Measurements from ENCODE around the gene ITGAD. TPM values are rescaled to one million over a fixed set of nuclear protein-coding genes. Genes with fewer than 3 reads are reported as not detected.

Gene ITGAD
- total RNA-seq, 1 donor from 2014 or later: not detected

DNA sequence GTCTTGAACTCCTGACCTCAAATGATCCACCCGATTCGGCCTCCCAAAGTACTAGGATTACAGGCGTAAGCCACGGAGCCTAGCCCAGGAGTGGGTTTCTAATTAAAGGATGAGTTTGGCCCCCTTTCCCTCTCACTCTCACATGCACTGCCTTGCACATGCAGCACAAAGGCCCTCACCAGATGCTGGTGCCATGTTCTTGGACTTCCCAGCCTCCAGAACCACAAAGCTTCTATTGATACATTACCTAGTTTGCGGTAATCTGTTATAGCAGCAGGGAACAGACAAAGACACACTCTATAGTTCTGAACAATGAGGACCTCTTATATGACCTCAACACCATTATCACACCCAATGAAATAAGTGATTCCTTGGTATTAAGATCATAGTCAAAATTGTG is 17.9 kb upstream of the ITGAD start:
- Histone ChIP-seq H3K4me1 (no peaks in the 10 kb centered on the region), H3K9me3 (no peaks in the 10 kb centered on the region), H3K27ac (no peak overlapping the region), H3K27me3 (no peaks in the 10 kb centered on the region), H3K36me3 (no peaks in the 10 kb centered on the region), H3K4me3 (no peak overlapping the region)
- intact Hi-C loops (cut with DNase I): no loop called here
- TF ChIP-seq POLR2AphosphoS5 (IDR thresholded peaks at IDR 0.05; ENCODE audit: insufficient read depth in 1 of 2, low read depth in 1 of 2) (no peak), POLR2A (IDR thresholded peaks at IDR 0.05) (no peak), CTCF (IDR thresholded peaks at IDR 0.05) (no peak)
- DNase-seq (ENCODE audit: extremely low spot score in 2 of 2): no peak

DNA sequence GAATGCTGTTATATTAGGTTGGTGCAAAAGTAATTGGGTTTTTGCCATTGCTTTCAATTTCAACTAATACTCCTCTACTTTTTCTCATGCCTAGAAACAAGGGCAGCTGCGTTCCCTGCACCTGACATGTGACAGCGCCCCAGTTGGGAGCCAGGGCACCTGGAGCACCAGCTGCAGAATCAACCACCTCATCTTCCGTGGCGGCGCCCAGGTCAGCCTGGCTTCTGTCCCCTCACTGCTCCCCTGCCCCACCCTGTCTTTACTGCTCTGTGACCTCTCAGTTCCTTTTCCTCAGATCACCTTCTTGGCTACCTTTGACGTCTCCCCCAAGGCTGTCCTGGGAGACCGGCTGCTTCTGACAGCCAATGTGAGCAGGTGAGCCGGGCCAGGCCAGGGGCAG is 16.4 kb upstream of the ITGAD start:
- no peak overlapping the region for H3K27ac ChIP-seq
- TF ChIP-seq CTCF (IDR thresholded peaks at IDR 0.05) (no peak), POLR2A (IDR thresholded peaks at IDR 0.05) (no peak), POLR2AphosphoS5 (IDR thresholded peaks at IDR 0.05; ENCODE audit: insufficient read depth in 1 of 2, low read depth in 1 of 2) (no peak)
- DNase-seq (ENCODE audit: extremely low spot score in 2 of 2): no peak
- no peaks in the 10 kb centered on the region for H3K27me3 ChIP-seq
- no peaks in the 10 kb centered on the region for H3K9me3 ChIP-seq
- H3K36me3 ChIP-seq: no peaks in the 10 kb centered on the region
- H3K4me1 ChIP-seq: no peaks in the 10 kb centered on the region
- H3K4me3 ChIP-seq: no peak overlapping the region
- intact Hi-C loops (cut with DNase I): no loop called here

DNA sequence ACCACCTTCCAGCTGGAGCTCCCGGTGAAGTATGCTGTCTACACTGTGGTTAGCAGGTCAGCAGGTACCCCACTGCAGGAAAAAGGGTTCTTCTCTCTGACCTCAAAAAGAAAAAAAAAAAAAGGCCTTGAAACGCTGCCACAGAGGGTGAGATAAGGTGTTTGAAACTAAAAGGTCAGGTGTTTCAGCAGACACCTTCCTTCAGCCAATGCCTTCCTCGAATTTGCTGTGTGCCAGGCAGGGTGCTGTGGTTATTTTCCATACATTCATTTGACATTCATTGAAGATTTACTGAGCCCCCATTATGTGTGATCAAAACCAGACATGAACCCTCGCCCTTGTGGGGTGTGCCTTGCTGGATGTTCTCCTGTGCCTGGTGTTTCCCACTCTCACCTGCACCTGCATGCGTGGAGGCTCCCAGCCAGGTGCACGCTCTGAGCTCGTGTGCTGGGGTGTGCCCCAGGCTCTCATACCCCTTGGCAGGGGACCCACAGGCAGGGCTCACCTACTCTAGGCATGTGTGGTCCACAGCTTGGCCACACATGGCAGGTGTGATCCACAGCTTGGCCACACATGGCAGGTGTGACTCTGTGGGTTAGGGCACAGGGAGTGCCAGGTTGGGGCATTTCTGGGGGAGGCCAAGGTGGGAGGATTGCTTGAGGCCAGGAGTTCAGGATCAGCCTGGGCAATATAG is 15.8 kb upstream of the ITGAD start:
- intact Hi-C loops (cut with DNase I): no loop called here
- Histone ChIP-seq H3K4me1 (no peaks in the 10 kb centered on the region), H3K27ac (no peak overlapping the region), H3K9me3 (no peaks in the 10 kb centered on the region), H3K36me3 (no peaks in the 10 kb centered on the region), H3K4me3 (no peak overlapping the region), H3K27me3 (no peaks in the 10 kb centered on the region)
- TF ChIP-seq POLR2AphosphoS5 (IDR thresholded peaks at IDR 0.05; ENCODE audit: insufficient read depth in 1 of 2, low read depth in 1 of 2) (no peak), CTCF (IDR thresholded peaks at IDR 0.05) (no peak), POLR2A (IDR thresholded peaks at IDR 0.05) (no peak)
- no peak for DNase-seq (ENCODE audit: extremely low spot score in 2 of 2)

DNA sequence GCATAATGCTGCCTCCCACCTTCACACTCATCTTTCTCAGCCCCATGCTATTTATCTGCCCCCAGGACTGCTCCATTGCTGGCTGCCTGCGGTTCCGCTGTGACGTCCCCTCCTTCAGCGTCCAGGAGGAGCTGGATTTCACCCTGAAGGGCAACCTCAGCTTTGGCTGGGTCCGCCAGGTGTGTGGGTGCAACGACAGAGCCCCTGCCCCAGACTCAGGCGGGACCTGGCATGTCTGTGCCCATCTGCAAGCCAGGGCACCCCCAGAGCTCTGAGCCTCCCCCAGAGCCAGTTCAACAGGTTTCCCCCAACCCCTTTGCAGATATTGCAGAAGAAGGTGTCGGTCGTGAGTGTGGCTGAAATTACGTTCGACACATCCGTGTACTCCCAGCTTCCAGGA is 12.9 kb upstream of the ITGAD start:
- no peaks in the 10 kb centered on the region for H3K36me3 ChIP-seq
- no peak overlapping the region for H3K4me3 ChIP-seq
- H3K27me3 ChIP-seq: no peaks in the 10 kb centered on the region
- no peaks in the 10 kb centered on the region for H3K9me3 ChIP-seq
- H3K4me1 ChIP-seq: no peaks in the 10 kb centered on the region
- TF ChIP-seq POLR2AphosphoS5 (IDR thresholded peaks at IDR 0.05; ENCODE audit: insufficient read depth in 1 of 2, low read depth in 1 of 2): no peak
- TF ChIP-seq CTCF (IDR thresholded peaks at IDR 0.05): no peak
- no peak for TF ChIP-seq POLR2A (IDR thresholded peaks at IDR 0.05)
- H3K27ac ChIP-seq: no peak overlapping the region
- intact Hi-C loops (cut with DNase I): no loop called here
- no peak for DNase-seq (ENCODE audit: extremely low spot score in 2 of 2)

GRCh38 chr16:31382485-31383161 is 10.5 kb upstream of the ITGAD start:
- H3K4me1 ChIP-seq: no peaks in the 10 kb centered on the region
- intact Hi-C loops (cut with DNase I): no loop called here
- no peak overlapping the region for H3K27ac ChIP-seq
- H3K4me3 ChIP-seq: no peak overlapping the region
- H3K9me3 ChIP-seq: no peaks in the 10 kb centered on the region
- no peaks in the 10 kb centered on the region for H3K36me3 ChIP-seq
- no peaks in the 10 kb centered on the region for H3K27me3 ChIP-seq
- TF ChIP-seq POLR2AphosphoS5 (IDR thresholded peaks at IDR 0.05; ENCODE audit: insufficient read depth in 1 of 2, low read depth in 1 of 2) (no peak), CTCF (IDR thresholded peaks at IDR 0.05) (peak in 1 of 3 experiments; percentile 31)
- DNase-seq (ENCODE audit: extremely low spot score in 2 of 2): no peak
